H9 (cell line): ENCODE measurements around the gene H2BK1. TPM values are rescaled to one million over a fixed set of nuclear protein-coding genes. Genes with fewer than 3 reads are reported as not detected.

Source experiments
- DNase-seq: peaks from one replicate; pipeline ENCODE4 v3.0.0-alpha.2; 2017
- H2AFZ ChIP-seq: one replicate; pipeline ENCODE4 v1.6.1; 2013; ENCODE audit warnings: mild to moderate bottlenecking, low read length, control low read depth, moderate library complexity
- H2AK5ac ChIP-seq: 2 replicates; pipeline ENCODE4 v1.6.1; 2013; ENCODE audit warnings: low read length, control low read depth, mixed read lengths; ENCODE audit not compliant: insufficient read length
- H2BK120ac ChIP-seq: one replicate; pipeline ENCODE4 v1.6.1; 2013; ENCODE audit warnings: low read depth, mild to moderate bottlenecking, low read length, control low read depth, inconsistent platforms; ENCODE audit not compliant: poor library complexity, severe bottlenecking
- H2BK12ac ChIP-seq: 2 replicates; pipeline ENCODE4 v1.6.1; 2013; ENCODE audit warnings: low read length, control low read depth, mixed read lengths, low read depth; ENCODE audit not compliant: insufficient read length
- H2BK15ac ChIP-seq: 2 replicates; pipeline ENCODE4 v1.6.1; 2013; ENCODE audit warnings: low read depth, low read length, control low read depth
- H2BK20ac ChIP-seq: one replicate; pipeline ENCODE4 v1.6.1; 2013; ENCODE audit warnings: low read depth, mild to moderate bottlenecking, low read length, control low read depth, inconsistent platforms; ENCODE audit not compliant: poor library complexity, severe bottlenecking
- H2BK5ac ChIP-seq: 2 replicates; pipeline ENCODE4 v1.6.1; 2013; ENCODE audit warnings: low read length, control low read depth, mixed read lengths; ENCODE audit not compliant: insufficient read length
- H3K14ac ChIP-seq: 2 replicates; pipeline ENCODE4 v1.6.1; 2013; ENCODE audit warnings: low read length, control low read depth; ENCODE audit not compliant: insufficient read depth
- H3K18ac ChIP-seq: 2 replicates; pipeline ENCODE4 v1.6.1; 2013; ENCODE audit warnings: low read depth, mild to moderate bottlenecking, mixed read lengths, low read length, control low read depth; ENCODE audit not compliant: insufficient read length
- H3K23ac ChIP-seq: 2 replicates; pipeline ENCODE4 v1.6.1; 2013; ENCODE audit warnings: low read length, control low read depth, mixed read lengths, low read depth; ENCODE audit not compliant: insufficient read length
- H3K23me2 ChIP-seq: 2 replicates; pipeline ENCODE4 v1.6.1; 2013; ENCODE audit warnings: low read depth, mild to moderate bottlenecking, mixed read lengths, low read length, control low read depth; ENCODE audit not compliant: insufficient read length, poor library complexity, severe bottlenecking
- H3K27ac ChIP-seq: 2 replicates; pipeline ENCODE4 v1.5.1; 2013; ENCODE audit warnings: low read length, control low read depth, mixed read lengths, low read depth; ENCODE audit not compliant: insufficient read length
- H3K27me3 ChIP-seq: 2 replicates; pipeline ENCODE4 v1.6.1; 2013; ENCODE audit warnings: low read length, control low read depth, inconsistent platforms; ENCODE audit not compliant: insufficient read depth
- H3K4ac ChIP-seq: 2 replicates; pipeline ENCODE4 v1.6.1; 2013; ENCODE audit warnings: low read depth, mild to moderate bottlenecking, control low read depth, inconsistent platforms, low read length, moderate library complexity
- H3K4me1 ChIP-seq: 2 replicates; pipeline ENCODE4 v1.6.1; 2013; ENCODE audit warnings: low read length, control low read depth, inconsistent platforms; ENCODE audit not compliant: insufficient read depth
- H3K4me2 ChIP-seq: 2 replicates; pipeline ENCODE4 v1.6.1; 2013; ENCODE audit warnings: low read length, control low read depth, mixed read lengths; ENCODE audit not compliant: insufficient read length, insufficient read depth
- H3K56ac ChIP-seq: 2 replicates; pipeline ENCODE4 v1.6.1; 2013; ENCODE audit warnings: low read depth, mild to moderate bottlenecking, mixed read lengths, low read length, control low read depth; ENCODE audit not compliant: insufficient read length
- H3K79me1 ChIP-seq: 2 replicates; pipeline ENCODE4 v1.6.1; 2013; ENCODE audit warnings: low read depth, mild to moderate bottlenecking, moderate library complexity, low read length, control low read depth, inconsistent platforms; ENCODE audit not compliant: insufficient read depth, poor library complexity, severe bottlenecking
- H3K79me2 ChIP-seq: 2 replicates; pipeline ENCODE4 v1.6.1; 2013; ENCODE audit warnings: low read length, control low read depth, inconsistent platforms; ENCODE audit not compliant: insufficient read depth
- H3K9ac ChIP-seq: 2 replicates; pipeline ENCODE4 v1.6.1; 2013; ENCODE audit warnings: low read length, control low read depth, mixed read lengths; ENCODE audit not compliant: insufficient read length; ENCODE audit errors: extremely low read depth
- H3K9me3 ChIP-seq: one replicate; pipeline ENCODE4 v1.6.1; 2013; ENCODE audit warnings: low read depth, low read length, inconsistent platforms; ENCODE audit not compliant: control insufficient read depth
- H3T11ph ChIP-seq: one replicate; pipeline ENCODE4 v1.6.1; 2013; ENCODE audit warnings: mild to moderate bottlenecking, low read length, control low read depth, inconsistent platforms
- H4K20me1 ChIP-seq: one replicate; pipeline ENCODE4 v1.6.1; 2013; ENCODE audit not compliant: control insufficient read depth, insufficient read length, insufficient read depth
- H4K5ac ChIP-seq: 2 replicates; pipeline ENCODE4 v1.6.1; 2013; ENCODE audit warnings: low read depth, mild to moderate bottlenecking, mixed read lengths, low read length, control low read depth; ENCODE audit not compliant: insufficient read length
- H4K8ac ChIP-seq: replicated peaks from 2 replicates; pipeline ENCODE4 v1.6.1; 2013; ENCODE audit warnings: low read length, control low read depth, mixed read lengths, low read depth; ENCODE audit not compliant: insufficient read length
- H4K91ac ChIP-seq: 2 replicates; pipeline ENCODE4 v1.6.1; 2013; ENCODE audit warnings: low read depth, mild to moderate bottlenecking, moderate library complexity, mixed read lengths, low read length, control low read depth; ENCODE audit not compliant: insufficient read length
- H3K27ac Mint-ChIP-seq, 3 experiments: 2 replicates in 2 of 3; 3 replicates in 1 of 3; pipeline ENCODE4 v1.8.0; 2020 to 2021; ENCODE audit warnings: mixed read lengths in 3 of 3, mild to moderate bottlenecking in 1 of 3, moderate library complexity in 1 of 3
- H3K27me3 Mint-ChIP-seq: 2 replicates; pipeline ENCODE4 v1.8.0; 2021; ENCODE audit warnings: low read depth, mild to moderate bottlenecking, moderate library complexity, mixed read lengths
- H3K36me3 Mint-ChIP-seq, 3 experiments: 2 replicates in 2 of 3; 3 replicates in 1 of 3; pipeline ENCODE4 v1.8.0; 2020 to 2021; ENCODE audit warnings: low read depth in 3 of 3, mixed read lengths in 3 of 3; ENCODE audit not compliant: insufficient read depth in 1 of 3
- H3K4me1 Mint-ChIP-seq, 2 experiments: 2 replicates each; pipeline ENCODE4 v1.8.0; 2020; ENCODE audit warnings: mixed read lengths in 2 of 2
- H3K4me3 Mint-ChIP-seq, 2 experiments: 2 replicates in 1 of 2; 3 replicates in 1 of 2; pipeline ENCODE4 v1.8.0; 2020 to 2021; ENCODE audit warnings: mild to moderate bottlenecking in 2 of 2, mixed read lengths in 2 of 2, moderate library complexity in 1 of 2
- H3K9me3 Mint-ChIP-seq, 2 experiments: 2 replicates in 1 of 2; 3 replicates in 1 of 2; pipeline ENCODE4 v1.8.0; 2020; ENCODE audit warnings: mild to moderate bottlenecking in 2 of 2, mixed read lengths in 2 of 2, moderate library complexity in 1 of 2
- WGBS: extraction: QIAGEN DNeasy Blood & Tissue Kit; methylation state at CpG from one replicate; pipeline ENCODE4 v1.1.7; 2013; ENCODE audit warnings: missing lambda C conversion rate, low lambda C conversion rate, mixed read lengths; ENCODE audit not compliant: insufficient read length; ENCODE audit errors: extremely low coverage; 5-methylcytosine and 5-hydroxymethylcytosine counted together
- total RNA-seq: library from RNA; stranded (reverse); gene quantifications from 2 replicates; pipeline ENCODE4 v1.2.1, GENCODE V29; 2021
- TF ChIP-seq, protein P1 (sequence below): fragments of 200-600 bp; sonication (generic); conservative IDR thresholded peaks from 3 replicates; pipeline ENCODE4 v1.8.0; 2021; ENCODE audit warnings: antibody characterized with exemption, mild to moderate bottlenecking

Gene H2BK1
- total RNA-seq, 1 experiment from 2014 or later: not detected

DNA sequence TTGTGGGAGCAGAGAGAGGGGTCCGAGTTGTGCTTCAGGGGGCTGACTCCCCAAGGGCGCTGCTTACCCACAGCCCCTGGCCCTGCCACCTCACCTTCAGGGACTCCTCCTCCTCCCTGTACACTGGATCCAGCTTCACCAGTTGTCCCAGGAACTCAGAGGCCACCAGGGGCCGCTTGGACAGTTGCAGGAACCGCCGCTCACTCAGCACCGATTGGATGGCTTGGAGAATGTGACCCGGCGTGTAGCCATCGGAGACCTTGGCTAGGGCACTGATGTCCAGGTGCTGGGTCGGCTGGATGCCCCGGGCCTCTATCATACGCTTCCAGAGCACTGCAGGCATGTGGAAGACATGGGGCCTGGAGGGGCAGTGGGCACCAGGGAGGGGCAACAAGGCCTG is 18.7 kb downstream of the H2BK1 start:
- no CpG with 5 or more reads among the region's 12 CpGs for WGBS
- H3K27ac Mint-ChIP-seq: no peak overlapping the region
- Histone ChIP-seq H3K9ac (no peak overlapping the region), H3K23me2 (no peaks in the 10 kb centered on the region), H3K4ac (no peak overlapping the region), H2AK5ac (no peak overlapping the region), H3K4me2 (no peak overlapping the region), H3K23ac (no peak overlapping the region), H4K20me1 (no peaks in the 10 kb centered on the region), H2BK5ac (no peak overlapping the region), H3K27me3 (no peaks in the 10 kb centered on the region; the same call in 1 of the 2 replicates), H3K18ac (no peak overlapping the region), H3K56ac (no peak overlapping the region), H3K9me3 (no peaks in the 10 kb centered on the region), H3K27ac (no peak overlapping the region), H3K4me1 (no peaks in the 10 kb centered on the region; the same call in 1 of the 2 replicates), H2BK15ac (no peak overlapping the region), H3K79me1 (no peaks in the 10 kb centered on the region), H3K14ac (no peak overlapping the region; the same call in 1 of the 2 replicates), H2BK20ac (no peak overlapping the region), H3K79me2 (no peaks in the 10 kb centered on the region), H2BK12ac (no peak overlapping the region), H4K5ac (no peak overlapping the region), H2BK120ac (no peak overlapping the region), H4K91ac (no peak overlapping the region), H3T11ph (no peak overlapping the region), H4K8ac (no peak overlapping the region), H2AFZ (no peak overlapping the region)
- no peaks in the 10 kb centered on the region for H3K36me3 Mint-ChIP-seq
- no peaks in the 10 kb centered on the region for H3K4me1 Mint-ChIP-seq
- no peaks in the 10 kb centered on the region for H3K9me3 Mint-ChIP-seq
- peaks cover 30% of the 10 kb centered on the region for H3K27me3 Mint-ChIP-seq
- TF ChIP-seq, protein P1, sequence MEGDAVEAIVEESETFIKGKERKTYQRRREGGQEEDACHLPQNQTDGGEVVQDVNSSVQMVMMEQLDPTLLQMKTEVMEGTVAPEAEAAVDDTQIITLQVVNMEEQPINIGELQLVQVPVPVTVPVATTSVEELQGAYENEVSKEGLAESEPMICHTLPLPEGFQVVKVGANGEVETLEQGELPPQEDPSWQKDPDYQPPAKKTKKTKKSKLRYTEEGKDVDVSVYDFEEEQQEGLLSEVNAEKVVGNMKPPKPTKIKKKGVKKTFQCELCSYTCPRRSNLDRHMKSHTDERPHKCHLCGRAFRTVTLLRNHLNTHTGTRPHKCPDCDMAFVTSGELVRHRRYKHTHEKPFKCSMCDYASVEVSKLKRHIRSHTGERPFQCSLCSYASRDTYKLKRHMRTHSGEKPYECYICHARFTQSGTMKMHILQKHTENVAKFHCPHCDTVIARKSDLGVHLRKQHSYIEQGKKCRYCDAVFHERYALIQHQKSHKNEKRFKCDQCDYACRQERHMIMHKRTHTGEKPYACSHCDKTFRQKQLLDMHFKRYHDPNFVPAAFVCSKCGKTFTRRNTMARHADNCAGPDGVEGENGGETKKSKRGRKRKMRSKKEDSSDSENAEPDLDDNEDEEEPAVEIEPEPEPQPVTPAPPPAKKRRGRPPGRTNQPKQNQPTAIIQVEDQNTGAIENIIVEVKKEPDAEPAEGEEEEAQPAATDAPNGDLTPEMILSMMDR: no peak
- H3K4me3 Mint-ChIP-seq: no peak overlapping the region
- DNase-seq: no peak
